HG03135 (cell line): ENCODE measurements around the gene IFT81.
"Not testable (repeated sequence)": the region's sequence is repeated elsewhere in the genome, so short reads cannot be mapped to it uniquely, and the experiment has no call there.

Experiments
- ATAC-seq: cut with Tn5 transposase; IDR thresholded peaks from one replicate; pipeline ENCODE4 v1.9.1; 2021; ENCODE audit warnings: mild to moderate bottlenecking, moderate library complexity; ENCODE audit not compliant: unreplicated experiment

The IFT81 gene

DNA sequence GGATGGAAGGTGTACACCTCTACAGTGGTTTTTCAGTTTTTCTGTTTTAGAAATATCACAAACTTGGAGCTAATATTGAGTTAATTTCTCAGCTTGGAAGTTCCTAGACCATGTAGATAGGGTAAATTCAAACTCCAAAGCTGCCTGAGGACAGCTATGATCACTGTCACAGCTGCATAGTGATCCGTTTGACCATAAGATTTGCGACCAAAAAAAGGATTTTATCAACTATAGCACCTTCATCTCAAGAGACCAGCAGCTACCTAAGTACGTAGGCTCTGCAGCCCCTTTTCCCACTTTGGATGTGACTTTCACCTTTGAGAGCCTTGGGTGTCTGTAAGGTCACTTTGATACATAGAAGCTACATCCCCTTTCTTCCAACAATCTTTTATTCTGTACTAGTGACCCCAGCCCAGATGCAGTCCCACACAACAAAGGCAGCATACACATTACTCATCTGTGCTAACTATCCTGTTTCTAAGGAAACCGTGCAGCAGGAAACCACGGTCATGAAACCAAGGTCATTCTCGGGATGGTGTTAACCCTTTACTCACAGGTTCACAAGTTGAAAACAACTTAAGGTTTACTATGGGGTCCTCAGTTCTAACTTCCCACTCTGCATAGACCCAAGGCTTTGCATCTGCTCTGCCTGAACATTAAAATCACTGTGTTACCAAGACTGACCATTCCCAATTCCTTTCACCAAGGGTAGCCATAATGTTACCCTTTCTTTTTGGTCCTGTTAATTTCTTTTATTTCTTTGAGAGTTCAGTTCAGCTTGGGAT is 75.4 kb downstream of the IFT81 start:
- no peak for ATAC-seq

DNA sequence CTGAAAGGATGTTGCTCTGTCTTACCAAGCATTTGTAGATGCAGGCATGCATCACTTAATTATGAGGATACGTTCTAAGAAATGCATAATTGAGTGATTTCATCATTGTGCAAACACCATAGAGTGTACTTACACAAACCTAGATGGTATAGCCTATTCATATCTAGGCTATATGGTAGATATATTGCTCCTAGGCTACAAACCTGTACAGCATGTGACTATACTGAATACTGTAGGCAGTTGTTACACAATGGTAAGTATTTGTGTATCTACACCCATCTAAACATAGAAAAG is 75.9 kb downstream of the IFT81 start:
- ATAC-seq, result no peak

DNA sequence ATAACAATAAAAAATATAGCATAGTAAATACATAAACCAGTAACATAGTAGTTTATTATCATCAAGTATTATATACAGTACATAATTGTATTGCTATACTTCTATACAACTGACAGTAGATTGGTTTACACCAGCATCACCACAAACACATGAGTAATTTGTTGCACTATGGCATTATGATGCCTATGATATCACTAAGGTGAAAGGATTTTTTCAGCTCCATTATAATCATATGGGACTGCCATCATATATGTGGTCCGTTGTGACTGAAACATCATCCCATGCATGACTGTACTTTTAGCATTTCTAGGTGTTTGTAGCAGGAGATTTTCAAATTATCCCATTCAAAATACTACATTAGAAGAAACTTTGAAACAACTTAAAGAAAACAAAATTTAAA is 77.8 kb downstream of the IFT81 start:
- no peak for ATAC-seq

DNA sequence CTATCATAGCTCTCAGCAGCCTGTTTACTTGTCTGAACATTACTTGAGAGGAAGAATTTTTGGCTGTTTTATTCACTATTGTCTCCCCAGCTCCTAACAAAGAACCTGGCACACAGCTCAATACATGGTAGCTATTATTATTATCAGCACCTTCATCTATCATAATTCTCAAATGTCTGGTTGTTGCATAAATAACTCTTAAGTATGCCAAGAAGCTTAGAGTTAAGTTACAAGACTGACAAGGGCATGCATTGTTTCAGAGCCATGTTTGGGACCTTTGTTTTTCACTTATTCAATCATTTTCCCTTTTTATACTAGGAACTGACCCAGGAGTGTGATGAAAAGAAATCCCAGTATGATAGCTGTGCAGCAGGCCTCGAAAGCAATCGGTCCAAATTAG is 79.4 kb downstream of the IFT81 start:
- no peak for ATAC-seq

DNA sequence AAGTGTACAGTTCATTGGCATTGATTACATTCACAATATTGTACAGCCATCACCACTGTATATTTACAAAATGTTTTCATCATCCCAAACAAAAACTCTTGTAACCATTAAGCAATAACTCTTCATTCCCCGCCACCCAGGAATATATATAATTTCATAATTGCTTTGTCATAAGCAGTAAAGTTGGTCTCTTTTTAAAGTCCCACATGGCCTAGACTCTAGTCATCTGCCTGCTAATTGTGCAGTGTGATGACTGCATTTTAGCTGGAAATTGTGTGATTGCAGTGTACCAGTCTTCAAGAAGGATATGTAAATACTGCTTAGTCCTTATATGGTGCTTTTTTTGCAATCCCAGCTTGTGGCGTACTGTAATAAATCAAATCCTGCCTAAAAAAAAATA is 81.8 kb downstream of the IFT81 start:
- no peak for ATAC-seq

DNA sequence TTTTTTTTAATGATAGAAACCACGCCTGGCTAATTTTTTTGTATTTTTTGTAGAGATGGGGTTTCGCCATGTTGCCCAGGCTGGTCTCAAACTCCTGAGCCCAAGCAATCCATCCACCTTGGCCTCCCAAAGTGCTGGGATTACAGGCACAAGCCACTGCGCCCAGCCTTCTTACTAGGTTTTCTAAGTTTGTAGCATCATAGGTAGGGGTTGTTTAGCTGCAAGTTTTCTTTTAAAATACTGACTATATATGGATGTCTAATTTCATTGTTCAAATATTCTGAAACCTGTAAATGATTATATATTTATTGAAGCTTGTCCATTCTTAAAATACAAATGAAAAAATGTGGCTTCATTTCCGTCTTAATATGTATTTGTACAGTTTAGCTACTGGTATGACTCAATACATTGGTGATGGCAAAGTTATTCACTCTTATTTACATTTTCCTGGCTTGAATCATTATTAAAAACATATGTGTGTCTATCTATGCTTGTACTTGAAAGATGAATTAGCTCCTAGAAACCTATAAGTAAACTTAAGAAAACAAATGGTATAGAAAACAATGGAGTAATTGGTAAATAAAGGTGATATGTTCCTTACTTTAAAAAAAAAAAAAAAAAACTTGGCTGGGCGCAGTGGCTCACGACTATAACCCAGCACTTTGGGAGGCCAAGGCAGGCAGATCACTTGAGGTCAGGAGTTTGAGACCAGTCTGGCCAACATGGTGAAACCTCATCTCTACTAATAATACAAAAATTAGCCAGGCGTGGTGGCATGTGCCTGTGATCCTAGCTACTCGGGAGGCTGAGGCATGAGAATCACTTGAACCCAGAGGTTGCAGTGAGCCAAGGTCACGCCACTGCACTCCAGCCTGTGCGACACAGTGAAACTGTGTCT is 87.7 kb downstream of the IFT81 start:
- not testable (repeated sequence) for ATAC-seq

DNA sequence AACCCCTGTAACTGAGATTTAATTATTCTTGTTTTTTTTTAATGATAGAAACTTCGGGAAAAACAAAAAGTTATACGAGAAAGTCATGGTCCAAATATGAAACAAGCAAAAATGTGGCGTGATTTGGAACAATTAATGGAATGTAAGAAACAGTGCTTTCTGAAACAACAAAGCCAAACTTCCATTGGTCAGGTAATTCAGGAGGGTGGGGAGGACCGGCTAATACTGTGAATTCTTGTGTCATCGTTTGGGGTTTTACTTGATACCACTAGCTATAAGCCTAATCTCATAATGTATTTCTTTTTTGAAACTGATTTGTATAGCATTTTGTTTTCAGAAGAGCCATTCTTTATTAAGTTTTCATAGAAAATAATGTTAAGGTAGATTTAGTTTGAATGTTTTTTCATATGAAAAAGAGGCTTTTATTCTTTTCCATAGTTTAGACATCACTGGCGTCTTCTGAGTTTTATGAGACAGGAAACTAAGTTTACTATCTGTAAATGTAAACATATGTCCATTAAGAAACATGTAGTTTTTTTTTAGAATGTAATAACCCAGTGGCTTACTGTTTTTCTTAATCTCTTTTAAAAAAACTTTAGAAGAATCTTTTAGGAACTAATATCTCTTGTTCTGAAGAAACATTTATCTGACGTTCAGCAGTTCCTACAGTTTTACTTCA is 94.0 kb downstream of the IFT81 start:
- ATAC-seq, result no peak

DNA sequence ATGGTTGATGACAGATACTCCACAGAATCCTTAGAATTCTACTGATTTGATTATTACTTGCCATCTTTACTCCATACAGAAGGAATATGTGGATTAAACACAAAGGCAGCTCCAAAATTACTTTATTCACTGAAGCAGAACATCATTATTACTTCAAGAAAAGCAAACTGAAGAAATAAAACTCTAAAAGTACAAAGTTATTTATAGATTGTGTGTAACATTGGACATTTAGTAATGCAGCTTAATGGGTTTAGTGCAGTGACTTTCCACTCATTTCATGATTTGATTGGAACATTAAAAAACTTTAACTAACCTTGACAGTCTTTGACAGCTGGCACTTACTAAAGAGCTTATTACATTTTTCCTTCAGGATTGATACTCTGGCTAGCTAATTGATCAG is 97.9 kb downstream of the IFT81 start:
- ATAC-seq, result no peak

DNA sequence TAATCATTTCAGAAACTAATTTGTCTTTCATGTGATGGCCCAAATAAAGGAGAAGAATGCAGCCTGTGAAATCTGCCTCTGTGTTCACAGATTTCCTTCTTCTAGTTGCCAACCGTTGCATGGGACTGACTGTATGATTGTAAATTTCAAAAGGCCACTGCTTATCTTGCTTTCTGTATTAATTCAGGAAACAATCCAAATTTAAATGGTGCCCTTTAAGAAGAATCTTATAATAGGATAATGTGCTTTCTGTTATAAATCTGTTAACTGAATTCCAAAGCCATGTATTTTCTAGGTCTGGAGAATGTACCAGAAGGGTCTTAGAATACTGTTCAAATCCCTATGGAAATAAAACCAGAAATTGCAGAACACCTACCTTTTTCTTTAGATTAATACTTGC is 98.3 kb downstream of the IFT81 start:
- ATAC-seq, result no peak

DNA sequence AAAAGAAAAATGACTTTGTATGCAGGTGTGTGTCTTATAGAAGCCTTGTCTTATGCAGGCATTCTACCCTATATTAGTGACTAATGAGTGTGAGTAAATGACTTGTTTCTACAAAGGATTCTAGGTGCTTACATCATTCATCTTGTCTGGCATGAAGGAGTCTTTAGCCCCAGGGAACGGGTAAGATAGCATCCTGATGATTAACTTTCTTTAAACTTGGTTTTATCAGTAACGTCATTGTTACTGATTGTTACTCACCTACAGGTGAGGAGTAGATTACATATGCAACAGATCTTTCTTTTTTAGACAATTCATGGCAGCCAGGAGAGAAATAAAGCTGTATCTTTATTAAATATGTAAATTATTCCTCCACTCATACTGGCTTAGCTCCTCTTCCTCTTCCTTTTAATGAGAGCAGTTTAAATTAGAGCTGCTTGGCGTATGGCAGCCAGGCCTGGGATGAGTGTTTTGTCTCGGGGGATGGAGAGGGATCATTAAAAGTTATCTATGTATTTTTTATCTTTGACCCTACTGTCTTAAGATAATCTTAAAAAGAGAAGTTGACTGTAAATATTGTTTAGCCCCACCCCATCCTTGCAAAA is 99.7 kb downstream of the IFT81 start:
- ATAC-seq, result no peak

DNA sequence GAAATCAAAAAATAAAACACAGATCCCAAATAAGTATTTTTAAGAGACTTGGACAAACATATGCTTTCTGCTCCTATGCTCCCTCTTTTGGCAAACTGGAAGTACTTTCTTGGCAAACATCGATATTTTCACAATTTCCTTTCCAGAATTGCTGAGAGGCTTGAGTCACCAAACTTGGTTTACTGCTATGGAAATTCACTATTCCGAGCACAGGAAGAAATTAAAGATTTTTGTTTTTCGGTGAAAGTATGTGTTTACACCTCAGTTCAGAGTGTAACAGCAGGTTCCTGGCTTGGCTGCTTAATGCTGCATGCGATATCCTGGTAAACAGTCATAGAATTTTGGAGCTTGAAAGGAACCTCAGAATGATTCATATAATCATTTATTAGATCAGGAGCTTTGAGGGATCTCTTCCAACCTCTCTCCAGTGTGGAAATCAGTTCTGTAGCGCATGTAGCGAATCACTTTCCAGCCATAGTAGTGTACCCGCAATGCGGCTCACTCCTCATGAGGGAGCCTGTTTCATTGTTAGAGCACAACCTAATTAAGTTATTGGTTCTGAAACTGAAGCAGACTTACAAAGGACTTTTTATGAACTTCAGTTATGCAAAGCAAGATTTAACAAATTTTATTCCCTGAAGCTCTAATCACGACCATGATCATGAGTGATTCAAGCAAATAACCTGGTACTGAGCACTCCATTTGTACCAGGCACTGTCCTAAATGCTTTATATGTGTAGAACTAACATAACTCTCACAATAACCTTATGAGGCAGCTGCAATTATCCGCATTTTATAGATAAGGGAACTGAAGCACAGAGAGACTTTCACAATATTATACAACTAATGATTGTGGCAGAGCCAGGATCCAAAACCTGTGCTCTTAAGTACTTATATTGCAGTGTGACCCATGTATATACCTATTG is 100.5 kb downstream of the IFT81 start:
- no peak for ATAC-seq

DNA sequence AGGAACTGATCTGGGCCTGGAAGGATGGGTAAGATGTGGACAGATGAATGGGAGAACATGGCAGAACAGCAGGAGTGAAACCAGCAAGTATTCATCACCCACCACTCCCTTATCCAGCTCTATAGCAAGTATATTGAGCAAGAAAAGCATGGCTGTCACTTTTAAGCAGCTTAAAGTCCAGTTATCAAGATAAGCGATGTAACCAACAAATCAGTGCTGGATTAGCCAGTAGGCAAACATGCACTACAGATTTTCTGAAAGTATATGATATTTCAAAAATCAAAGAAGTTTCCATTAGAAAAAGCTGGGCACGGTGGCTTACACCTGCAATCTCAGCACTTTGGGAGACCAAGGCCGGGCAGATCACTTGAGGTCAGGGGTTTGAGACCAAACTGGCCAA is 103.0 kb downstream of the IFT81 start:
- ATAC-seq, result no peak

DNA sequence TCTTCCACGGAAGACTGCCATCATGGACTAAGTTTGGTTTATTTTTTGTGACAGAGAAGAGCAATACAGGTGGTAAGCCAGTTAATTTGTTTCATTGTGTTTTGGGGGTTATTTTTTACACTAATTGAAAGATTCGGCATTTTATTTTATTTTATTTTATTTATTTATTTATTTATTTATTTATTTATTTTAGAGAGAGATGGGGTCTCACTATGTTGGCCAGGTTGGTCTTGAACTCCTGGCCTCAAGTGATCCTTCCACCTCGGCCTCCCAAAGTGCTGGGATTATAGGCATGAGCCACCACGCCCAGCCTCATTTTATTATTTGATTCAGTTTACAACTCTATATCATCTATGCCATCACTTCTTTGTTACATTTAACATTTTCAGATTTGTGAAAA is 104.2 kb downstream of the IFT81 start:
- not testable (repeated sequence) for ATAC-seq

DNA sequence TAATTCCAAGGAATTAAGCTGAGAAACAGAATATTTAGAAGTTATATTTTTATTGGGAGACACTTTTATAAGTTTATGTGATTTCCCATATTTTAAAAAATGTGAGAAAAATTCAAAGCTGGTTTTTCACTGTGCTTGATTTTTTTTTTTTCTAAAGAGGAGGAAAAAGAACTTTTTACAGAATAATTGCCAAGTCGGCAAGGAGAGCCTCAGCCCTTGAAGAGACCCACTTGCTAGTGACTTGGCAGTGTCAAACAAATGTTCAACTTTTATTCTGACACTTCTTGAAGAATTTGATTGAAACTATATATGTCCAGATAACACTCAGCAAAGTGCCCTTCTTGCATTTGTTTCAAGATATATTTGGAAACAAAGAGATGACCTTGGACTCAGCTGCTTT is 104.6 kb downstream of the IFT81 start:
- ATAC-seq, result no peak

DNA sequence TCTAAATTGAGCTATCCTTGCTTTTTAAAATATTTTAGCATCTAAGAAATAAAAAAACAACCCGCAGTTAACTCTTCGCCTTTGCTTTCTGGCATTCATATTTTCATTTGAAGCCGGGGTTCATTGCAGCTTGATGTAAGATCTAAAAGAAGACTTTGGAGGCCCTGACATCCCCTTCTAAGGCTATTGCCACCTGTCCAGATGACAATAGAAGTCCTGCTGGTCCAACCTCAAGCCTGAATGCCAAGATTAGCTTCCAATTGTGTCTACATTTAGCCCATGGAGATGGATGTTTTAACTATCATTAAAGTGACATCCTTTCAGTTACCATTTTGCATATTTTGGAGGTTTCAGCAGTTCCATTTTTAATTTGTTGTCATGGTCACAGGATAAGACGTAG is 105.3 kb downstream of the IFT81 start:
- ATAC-seq, result no peak

DNA sequence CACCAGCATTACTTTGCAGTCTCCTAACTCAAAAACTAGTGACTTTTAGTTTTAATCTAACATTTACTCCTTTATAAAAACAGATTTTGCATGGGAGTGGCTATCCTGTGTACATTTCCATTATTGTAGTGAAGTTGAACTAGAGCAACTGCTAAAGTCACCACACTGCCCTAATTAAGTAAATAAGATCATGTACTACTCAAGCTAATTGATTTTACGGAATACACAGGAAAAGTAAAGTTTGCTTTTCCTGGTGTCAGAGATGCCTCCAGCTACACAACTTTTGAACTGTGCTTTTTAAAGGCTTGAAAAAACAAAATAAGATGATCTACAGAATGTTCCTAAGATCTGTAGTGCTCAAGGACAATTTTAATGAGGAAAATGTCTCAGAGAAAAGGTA is 106.5 kb downstream of the IFT81 start:
- no peak for ATAC-seq

DNA sequence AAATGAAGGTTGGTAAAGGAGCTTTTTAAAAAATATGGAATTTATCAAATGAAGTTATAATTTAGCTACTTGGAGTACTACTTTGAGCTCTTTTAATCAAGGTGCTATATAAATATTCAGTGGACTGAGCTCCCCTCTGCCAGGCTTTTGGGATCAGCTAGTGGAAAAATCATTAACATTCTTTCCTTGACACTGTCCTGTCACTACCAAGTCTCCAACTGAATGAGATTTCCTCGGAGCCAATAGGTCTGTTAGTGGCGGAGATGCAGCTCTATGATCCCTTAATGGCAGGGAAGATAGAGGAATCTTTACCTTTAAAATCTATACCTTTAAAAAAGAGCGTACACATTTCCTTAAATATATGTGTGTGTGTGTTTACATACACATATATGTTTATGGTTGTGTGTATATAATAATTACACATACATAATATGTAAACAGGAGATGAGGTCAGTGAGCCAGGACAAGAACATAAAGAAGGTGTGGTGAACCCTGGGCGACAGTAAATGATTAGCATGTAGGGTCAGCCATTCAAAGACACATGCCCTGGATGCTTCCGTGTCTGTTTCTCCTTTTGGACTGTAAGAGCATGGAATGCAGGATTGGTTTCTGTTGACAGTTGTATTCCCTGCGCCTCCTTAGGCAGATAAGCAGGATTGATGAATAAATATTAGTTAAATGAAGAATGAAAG is 109.2 kb downstream of the IFT81 start:
- ATAC-seq, result no peak

DNA sequence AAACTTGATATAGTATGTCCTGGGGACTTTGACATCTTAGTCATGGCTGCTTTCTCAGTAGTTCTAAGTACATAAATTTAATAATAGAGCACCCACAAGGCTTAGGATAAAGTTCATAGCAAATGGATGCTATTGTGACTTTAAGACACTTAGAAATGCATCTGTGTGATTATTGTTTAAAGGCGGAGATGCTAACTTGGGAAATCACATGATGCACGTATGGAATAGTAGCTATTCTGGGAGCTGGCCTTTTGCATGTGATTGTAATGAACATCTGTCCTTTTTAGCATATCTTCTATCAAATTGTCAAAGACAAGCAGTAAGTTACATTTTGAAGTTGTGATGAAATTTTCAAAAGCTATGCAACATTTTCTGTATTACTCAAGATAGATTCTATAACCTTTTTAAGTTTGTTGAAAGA is 110.2 kb downstream of the IFT81 start:
- no peak for ATAC-seq

DNA sequence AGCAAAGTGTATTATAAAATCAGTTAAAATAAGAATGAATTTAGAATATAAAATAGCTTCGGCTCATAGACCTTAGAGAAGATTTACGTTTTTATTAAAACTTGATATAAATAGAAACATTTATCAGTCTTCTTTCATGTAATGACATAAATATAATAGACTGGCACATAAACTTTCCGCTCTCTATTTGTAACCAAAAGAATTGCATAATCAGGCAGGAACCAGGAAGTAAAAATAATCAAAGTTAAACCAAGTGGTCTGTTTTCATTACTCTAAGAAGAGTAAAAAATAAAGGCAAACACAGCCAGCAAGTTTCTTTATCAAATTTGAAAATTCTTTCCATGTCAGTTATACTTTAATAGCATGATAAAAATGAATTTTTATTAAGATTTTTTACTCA is 110.6 kb downstream of the IFT81 start:
- ATAC-seq, result no peak

DNA sequence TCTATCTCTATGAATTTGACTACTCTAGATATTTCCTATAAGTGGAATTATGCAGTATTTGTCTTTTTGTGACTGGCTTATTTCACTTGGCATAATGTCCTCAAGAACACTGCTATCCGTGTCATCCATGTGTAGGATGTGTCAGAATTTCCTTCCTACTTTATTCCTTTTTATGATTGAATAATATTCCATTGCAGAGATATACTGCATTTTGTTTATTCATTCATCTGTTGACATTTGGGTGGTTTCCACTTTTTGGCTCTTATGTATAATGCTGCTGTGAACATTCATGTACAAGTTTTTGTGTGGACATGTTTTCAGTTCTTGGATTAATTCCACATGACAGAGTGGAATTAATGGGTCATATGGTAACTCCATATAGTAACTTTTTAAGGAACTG is 111.2 kb downstream of the IFT81 start:
- no peak for ATAC-seq
